ENCODE measurements around the gene HSDL1.

The HSDL1 gene

GRCh38 chr16:84144859-84145639, at the start of gene HSDL1, which contains the start of gene DNAAF1:
Gene HSDL1 (minus strand): TSS chr16:84145177. CDS start chr16:84131321, 13,856 bp downstream.
Gene DNAAF1 (plus strand): TSS chr16:84145308. CDS start chr16:84145441, 133 bp downstream.
- peak; percentile 55 for DNase-seq (ENCODE audit: low spot score)

GRCh38 chr16:84194018-84194417, 49.0 kb upstream of the HSDL1 start:
- DNase-seq (ENCODE audit: low spot score), result no peak
- no peak for FAIRE-seq

More at GRCh38 chr16:84144859-84145639, at the start of gene HSDL1, which contains the start of gene DNAAF1:
- FAIRE-seq, result no peak

DNA sequence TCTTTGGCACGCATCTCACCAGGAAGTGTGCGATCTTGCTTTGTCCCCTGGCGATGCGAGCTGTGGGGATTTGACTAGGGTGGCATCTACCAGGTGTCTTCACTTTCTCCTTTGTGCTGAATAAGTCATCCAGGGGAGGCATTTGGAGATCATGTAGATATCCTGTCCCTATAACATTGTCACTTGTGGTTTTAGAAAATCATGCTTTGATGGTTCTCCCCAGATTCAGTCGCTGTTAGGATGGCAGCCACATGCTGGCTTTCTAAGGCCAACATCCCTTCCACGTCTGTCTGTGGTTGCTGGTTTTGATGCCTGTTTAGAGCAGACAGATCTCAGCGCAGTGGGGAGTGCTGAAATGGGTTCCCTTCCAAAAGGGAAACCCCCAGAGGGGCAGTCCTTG, 48.5 kb upstream of the HSDL1 start:
- FAIRE-seq (no peak), DNase-seq (ENCODE audit: low spot score) (no peak)

DNA sequence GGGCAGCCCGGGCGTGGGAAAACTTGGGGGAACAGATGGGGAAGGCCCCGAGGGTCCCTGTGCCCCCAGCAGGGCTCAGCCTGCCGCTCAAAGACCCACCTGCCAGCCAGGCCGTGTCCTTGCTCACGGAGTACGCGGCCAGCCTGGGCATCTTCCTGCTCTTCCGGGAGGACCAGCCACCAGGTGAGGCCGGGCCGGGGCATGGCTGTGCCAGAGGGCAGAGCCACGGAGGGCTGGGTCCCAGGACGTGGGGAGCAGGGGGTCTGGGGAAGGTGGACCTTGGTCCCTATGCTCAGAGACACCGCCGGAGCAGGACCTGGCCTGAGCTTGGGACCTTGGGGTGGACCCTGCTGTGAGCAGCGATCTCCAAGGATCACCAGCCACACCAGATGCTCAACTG, 46.5 kb upstream of the HSDL1 start:
- FAIRE-seq (no peak), DNase-seq (ENCODE audit: low spot score) (no peak)

DNA sequence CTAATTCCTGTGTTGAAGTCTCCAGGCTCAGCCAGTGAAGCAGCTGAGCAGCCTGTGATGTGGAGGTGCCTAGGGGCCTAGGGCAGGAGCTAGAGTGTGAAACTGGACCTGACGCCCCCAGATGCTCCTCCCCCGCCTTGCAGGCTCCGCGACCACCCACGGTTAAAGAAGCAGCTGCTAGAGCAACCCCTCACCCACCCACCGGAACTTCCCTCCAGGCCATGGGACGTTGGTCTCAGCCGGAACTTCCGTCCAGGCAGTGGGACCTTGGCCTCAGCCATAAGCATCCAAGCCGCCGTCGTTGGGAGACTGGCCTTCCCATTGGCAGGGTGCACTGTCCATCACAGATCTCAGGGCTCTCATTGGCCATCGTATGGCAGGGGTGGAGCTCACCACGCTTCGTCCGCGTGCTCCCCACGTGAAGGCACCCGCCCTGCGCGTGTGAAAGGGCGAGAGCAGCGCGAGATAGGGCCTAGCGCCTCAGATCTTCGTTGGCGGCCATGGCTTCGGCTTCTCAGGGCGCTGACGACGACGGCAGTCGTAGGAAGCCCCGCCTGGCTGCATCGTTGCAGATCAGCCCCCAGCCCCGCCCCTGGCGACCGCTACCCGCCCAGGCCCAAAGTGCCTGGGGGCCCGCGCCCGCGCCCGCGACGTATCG, 45.9 kb upstream of the HSDL1 start, which contains the start of gene ADAD2:
Gene ADAD2 (plus strand): TSS at position 427 of the 658 bp plus-strand sequence. CDS start 74 bp downstream, at position 501.
- DNase-seq (ENCODE audit: low spot score) (no peak), FAIRE-seq (no peak)

GRCh38 chr16:84186685-84187437, 41.9 kb upstream of the HSDL1 start, which contains the start of gene TAF1C:
Gene TAF1C (minus strand): TSS chr16:84187057. CDS start chr16:84184988, 2,069 bp downstream.
- DNase-seq (ENCODE audit: low spot score) (peak; percentile 75), FAIRE-seq (peak; percentile 49)

GRCh38 chr16:84184775-84185174, 39.8 kb upstream of the HSDL1 start:
- FAIRE-seq, result no peak

GRCh38 chr16:84183911-84184591, 39.1 kb upstream of the HSDL1 start:
- no peak for DNase-seq (ENCODE audit: low spot score)
- FAIRE-seq, result no peak

More at GRCh38 chr16:84184775-84185174, 39.8 kb upstream of the HSDL1 start:
- no peak for DNase-seq (ENCODE audit: low spot score)

GRCh38 chr16:84183572-84183875, 38.5 kb upstream of the HSDL1 start:
- no peak for DNase-seq (ENCODE audit: low spot score)
- FAIRE-seq, result no peak

DNA sequence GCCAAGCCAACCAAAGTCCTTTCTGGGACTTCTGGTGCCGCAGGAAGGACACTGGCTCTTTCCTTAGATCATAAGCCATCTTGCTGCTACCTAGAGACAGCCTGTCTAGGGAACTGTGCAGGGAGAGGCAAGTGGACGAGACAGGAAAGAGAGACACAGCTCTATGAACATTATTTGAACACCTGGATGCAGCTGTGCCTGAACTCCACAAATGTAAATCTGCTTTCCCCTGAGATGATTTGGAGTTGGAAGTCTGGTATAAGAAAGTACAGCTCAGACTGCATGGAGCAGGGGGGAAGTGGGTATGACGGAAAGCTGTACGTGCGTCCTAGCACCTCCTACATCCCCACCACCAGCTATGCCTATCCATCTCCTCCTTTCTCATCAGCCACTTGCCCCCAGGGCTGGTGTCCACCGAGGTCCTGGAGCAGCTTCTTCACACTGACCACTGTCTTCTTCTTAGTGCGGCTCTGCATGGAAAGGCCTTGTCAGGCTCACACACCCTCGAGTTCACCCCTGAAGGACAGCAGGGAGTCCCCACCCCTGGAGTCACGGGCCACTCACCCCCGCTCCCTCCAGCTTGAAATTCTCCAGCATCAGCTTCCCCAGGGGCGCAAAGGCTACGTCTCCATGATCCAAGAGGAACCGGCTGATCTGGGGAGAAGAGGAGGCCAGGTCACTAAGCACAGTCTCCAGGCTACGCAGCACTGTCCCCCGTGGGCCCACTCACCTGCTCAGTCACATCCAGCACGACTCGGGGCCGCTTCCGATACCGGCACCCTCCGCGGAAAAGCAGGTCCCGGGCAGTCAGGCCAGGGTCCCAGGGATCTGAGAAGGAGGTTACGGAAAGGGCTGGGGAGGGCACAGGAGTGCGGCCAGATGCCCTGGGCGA, 37.9 kb upstream of the HSDL1 start:
- DNase-seq (ENCODE audit: low spot score), result no peak
- FAIRE-seq, result no peak

DNA sequence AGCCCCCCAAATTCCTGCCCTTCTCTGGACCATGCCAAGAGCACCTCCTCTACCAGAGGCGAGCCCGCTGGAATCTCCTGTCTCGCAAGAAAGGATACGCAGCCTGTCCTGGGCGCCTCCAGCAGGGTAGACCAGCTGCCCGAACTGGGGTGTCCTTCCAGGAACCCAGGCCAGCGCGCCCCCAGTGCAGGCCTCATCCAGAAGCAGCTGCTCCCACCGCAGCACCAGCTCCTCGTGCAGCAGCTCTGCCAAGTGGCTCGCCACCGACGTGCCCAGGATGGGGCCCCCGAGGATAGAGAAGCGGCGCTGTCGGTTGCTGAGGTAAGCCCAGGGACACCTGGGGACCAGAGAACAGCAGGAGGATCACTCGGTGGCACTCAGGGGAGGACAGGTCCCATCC, 37.1 kb upstream of the HSDL1 start:
- no peak for DNase-seq (ENCODE audit: low spot score)
- no peak for FAIRE-seq

DNA sequence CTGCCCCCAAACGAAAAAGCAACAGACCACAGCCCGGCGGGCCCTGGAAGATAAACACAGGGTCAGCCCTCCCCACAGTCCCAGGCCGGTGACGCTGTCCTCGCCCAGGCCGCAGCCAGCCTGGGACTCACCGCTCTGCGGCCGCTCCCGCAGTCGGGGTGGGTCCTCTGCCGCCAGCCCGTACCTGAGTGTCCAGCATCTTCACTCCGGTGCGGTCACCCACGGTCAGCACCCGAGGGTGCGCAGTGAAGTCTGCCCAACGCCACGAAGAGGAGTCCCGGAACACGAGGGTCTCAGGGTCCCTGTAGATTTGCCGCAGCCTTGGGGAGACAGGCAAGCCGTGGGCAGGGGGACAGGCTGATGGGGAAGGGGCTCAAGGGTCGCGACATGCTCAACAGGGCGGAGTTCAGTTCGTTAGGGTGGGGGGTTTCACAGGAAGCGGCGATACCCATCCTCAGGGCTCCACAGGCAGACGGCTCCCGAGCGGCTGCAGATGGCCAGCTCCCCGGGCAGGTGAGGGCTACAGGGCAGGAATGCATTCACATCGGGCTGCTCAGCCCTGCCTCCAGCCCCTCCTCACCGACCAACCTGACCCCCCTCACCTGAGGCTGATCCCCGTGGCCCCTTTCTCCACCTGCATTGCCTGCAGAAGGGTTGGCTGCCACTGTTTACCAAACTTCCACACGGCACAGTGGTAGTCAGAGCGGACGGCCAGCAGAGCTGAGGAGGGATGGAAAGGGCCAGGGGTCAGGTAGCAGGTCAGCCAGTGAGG, 36.4 kb upstream of the HSDL1 start:
- FAIRE-seq, result no peak
- DNase-seq (ENCODE audit: low spot score), result no peak

- FAIRE-seq, result no peak
- no peak for DNase-seq (ENCODE audit: low spot score)
Observed at GRCh38 chr16:84180519-84181140, 35.7 kb upstream of the HSDL1 start.

- DNase-seq (ENCODE audit: low spot score) (no peak), FAIRE-seq (no peak)
Observed at GRCh38 chr16:84179612-84180320, 34.8 kb upstream of the HSDL1 start.

GRCh38 chr16:84178892-84179611, 34.1 kb upstream of the HSDL1 start:
- DNase-seq (ENCODE audit: low spot score) (no peak), FAIRE-seq (no peak)

- FAIRE-seq, result no peak
- no peak for DNase-seq (ENCODE audit: low spot score)
Observed at GRCh38 chr16:84178146-84178765, 33.3 kb upstream of the HSDL1 start.

DNA sequence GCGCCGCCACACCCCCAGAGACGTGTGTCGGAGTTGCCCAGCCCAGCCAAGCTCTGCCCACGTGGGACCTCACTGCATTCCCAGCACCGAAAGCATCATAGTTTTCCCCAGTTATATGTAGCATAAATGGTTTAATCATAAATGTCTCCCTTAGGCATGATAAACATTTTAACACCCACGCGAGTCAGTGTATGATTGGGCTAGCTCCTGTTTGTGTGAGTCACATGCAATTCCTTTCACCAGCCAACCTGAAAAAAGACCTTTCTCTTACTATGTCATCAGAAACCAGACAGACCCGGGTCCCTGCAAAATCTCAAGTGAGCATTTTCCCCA, 32.7 kb upstream of the HSDL1 start:
- FAIRE-seq (no peak), DNase-seq (ENCODE audit: low spot score) (peak; percentile 5)
